SK-N-SH (cell line): ENCODE measurements around the gene PXDN. TPM values are rescaled to one million over a fixed set of nuclear protein-coding genes. Genes with fewer than 3 reads are reported as not detected.

Source experiments
- CTCF ChIA-PET: fragments of 300-600, 350-600 bp; formaldehyde crosslinking; extraction: SDS; loops from one replicate; lab custom pipeline; 2021; lab: Yijun Ruan, JAX
- POLR2A ChIA-PET: fragments of 350-600 bp; sonication (Branson Sonifier 250); formaldehyde crosslinking; extraction: SDS; loops from one replicate; lab custom pipeline; 2020; ENCODE audit warnings: antibody characterized with exemption, inconsistent platforms; lab: Yijun Ruan, JAX
- DNase-seq: peaks from one replicate; pipeline ENCODE4 v3.0.0; 2012
- H2AFZ ChIP-seq: fragments of 200-600 bp; sonication (generic); 2 replicates; pipeline ENCODE4 v1.8.1; 2016; ENCODE audit warnings: antibody characterized with exemption, mild to moderate bottlenecking, low read depth
- H3F3A ChIP-seq: fragments of 200-600 bp; sonication (generic); replicated peaks from 2 replicates; pipeline ENCODE3; 2016; ENCODE audit warnings: antibody characterized with exemption, mild to moderate bottlenecking; ENCODE audit not compliant: insufficient read depth
- H3K27ac ChIP-seq, 2 experiments: fragments of 200-500 bp in 1 of 2; fragments of 200-600 bp in 1 of 2; sonication (Bioruptor generic) in 1 of 2; sonication (generic), shearing (Covaris generic) in 1 of 2; 2 replicates each; pipeline versions ENCODE4 v1.5.1 to v1.6.1; 2014 to 2016; ENCODE audit warnings: low read depth in 2 of 2, inconsistent platforms in 1 of 2, low read length in 1 of 2, mild to moderate bottlenecking in 1 of 2, mixed read lengths in 1 of 2
- H3K27me3 ChIP-seq: fragments of 200-600 bp; sonication (generic), shearing (Covaris generic); 2 replicates; pipeline ENCODE4 v1.6.1; 2016; ENCODE audit warnings: mixed run types; ENCODE audit not compliant: insufficient read depth
- H3K36me3 ChIP-seq, 2 experiments: fragments of 200-500 bp in 1 of 2; fragments of 200-600 bp in 1 of 2; sonication (Bioruptor generic) in 1 of 2; sonication (generic) in 1 of 2; replicated peaks in 1 of 2; 2 replicates each; pipeline versions ENCODE3 to v1.5.1; 2014 to 2016; ENCODE audit warnings: low read length in 1 of 2, mild to moderate bottlenecking in 1 of 2; ENCODE audit not compliant: insufficient read depth in 2 of 2, control insufficient read depth in 1 of 2
- H3K4me1 ChIP-seq, 2 experiments: fragments of 200-500 bp in 1 of 2; fragments of 200-600 bp in 1 of 2; sonication (Bioruptor generic) in 1 of 2; sonication (generic), shearing (Covaris generic) in 1 of 2; 2 replicates each; pipeline versions ENCODE4 v1.5.1 to v1.6.1; 2014 to 2016; ENCODE audit warnings: low read depth in 1 of 2, low read length in 1 of 2, mixed run types in 1 of 2; ENCODE audit not compliant: insufficient read depth in 2 of 2, control insufficient read depth in 1 of 2
- H3K4me2 ChIP-seq: fragments of 200-600 bp; sonication (generic), shearing (Covaris generic); 2 replicates; pipeline ENCODE4 v1.6.1; 2017; ENCODE audit warnings: mixed run types
- H3K4me3 ChIP-seq, 2 experiments: fragments of 200-500 bp in 1 of 2; fragments of 200-600 bp in 1 of 2; sonication (Bioruptor generic) in 1 of 2; sonication (generic), shearing (Covaris generic) in 1 of 2; 2 replicates each; pipeline versions ENCODE4 v1.5.1 to v1.8.1; 2014 to 2016; ENCODE audit warnings: low read depth in 2 of 2, inconsistent platforms in 1 of 2, low read length in 1 of 2, mild to moderate bottlenecking in 1 of 2, mixed read lengths in 1 of 2, moderate library complexity in 1 of 2
- H3K79me2 ChIP-seq: fragments of 200-600 bp; sonication (generic); 2 replicates; pipeline ENCODE4 v1.8.1; 2017; ENCODE audit warnings: mild to moderate bottlenecking; ENCODE audit not compliant: insufficient read depth
- H3K9ac ChIP-seq: fragments of 200-600 bp; sonication (generic); 2 replicates; pipeline ENCODE4 v1.6.1; 2017; ENCODE audit warnings: mixed run types
- H3K9me2 ChIP-seq: fragments of 200-600 bp; sonication (generic); 2 replicates; pipeline ENCODE4 v1.6.1; 2017; ENCODE audit warnings: mixed run types
- H3K9me3 ChIP-seq: fragments of 200-600 bp; sonication (generic); 2 replicates; pipeline ENCODE4 v1.6.1; 2017; ENCODE audit warnings: mixed run types, mild to moderate bottlenecking, moderate library complexity
- H4K20me1 ChIP-seq: fragments of 200-600 bp; sonication (generic); 2 replicates; pipeline ENCODE4 v1.6.1; 2017; ENCODE audit warnings: mild to moderate bottlenecking, mixed run types; ENCODE audit not compliant: insufficient read depth
- CHD2 ChIP-seq: fragments of 150-350 bp; IDR thresholded peaks from 2 replicates; pipeline ENCODE4 v1.6.1; 2018; ENCODE audit warnings: low read length; ENCODE audit not compliant: partially characterized antibody
- CTCF ChIP-seq: fragments of 200-600 bp; sonication (generic); IDR thresholded peaks from 2 replicates; pipeline ENCODE4 v1.6.1; 2017; ENCODE audit warnings: antibody characterized with exemption, mild to moderate bottlenecking, moderate library complexity
- EP300 ChIP-seq, 2 experiments: IDR thresholded peaks; 2 replicates each; pipeline versions ENCODE4 v1.4.0 to v1.6.1; 2012; ENCODE audit warnings: borderline replicate concordance in 1 of 2, low read depth in 1 of 2, low read length in 1 of 2
- GATA2 ChIP-seq: sonication (generic); formaldehyde crosslinking; IDR thresholded peaks from 2 replicates; pipeline ENCODE4 v1.5.0; 2020; ENCODE audit warnings: mild to moderate bottlenecking, missing genetic modification reagents
- IRF3 ChIP-seq: fragments of 150-350 bp; IDR thresholded peaks from 2 replicates; pipeline ENCODE4 v1.6.1; 2016; ENCODE audit warnings: mild to moderate bottlenecking, low read depth, low read length
- JUND ChIP-seq: IDR thresholded peaks from 2 replicates; pipeline ENCODE4 v1.4.0; 2012
- MEF2A ChIP-seq: IDR thresholded peaks from 2 replicates; pipeline ENCODE4 v1.4.0; 2012; ENCODE audit warnings: low read depth, borderline replicate concordance
- NFIC ChIP-seq: IDR thresholded peaks from 2 replicates; pipeline ENCODE4 v1.4.0; 2012; ENCODE audit warnings: borderline replicate concordance
- PBX3 ChIP-seq: IDR thresholded peaks from 2 replicates; pipeline ENCODE4; 2012
- POLR2AphosphoS5 ChIP-seq: IDR thresholded peaks from 2 replicates; pipeline ENCODE4 v1.6.1; 2012; ENCODE audit warnings: low read depth, low read length
- RAD21 ChIP-seq: IDR thresholded peaks from 2 replicates; pipeline ENCODE4 v1.6.1; 2012; ENCODE audit warnings: mild to moderate bottlenecking, low read length
- RCOR1 ChIP-seq: fragments of 150-350 bp; IDR thresholded peaks from 2 replicates; pipeline ENCODE4 v1.6.1; 2017; ENCODE audit warnings: antibody characterized with exemption, low read length
- USF2 ChIP-seq: fragments of 150-350 bp; IDR thresholded peaks from 2 replicates; pipeline ENCODE4 v1.6.1; 2017; ENCODE audit warnings: antibody characterized with exemption, low read length, low read depth, borderline replicate concordance
- WGBS: methylation state at CpG from one replicate; pipeline ENCODE4 v1.1.6; 2017; ENCODE audit warnings: low lambda C conversion rate; 5-methylcytosine and 5-hydroxymethylcytosine counted together
- polyA plus RNA-seq, 3 experiments: library from polyadenylated mRNA; depleted of rRNA; stranded (reverse); fragments of >200 nt; gene quantifications; 2 replicates each; pipeline ENCODE4 v1.2.3, GENCODE V29; 2012

The PXDN gene
- polyA plus RNA-seq, 1 of the 3 experiments (the other 2 are of a cell fraction), result 146 TPM

- Histone ChIP-seq H3K9ac (no peak overlapping the region), H3K27ac (no peak overlapping the region), H3K4me1 (peaks cover 0 to 20% of the 10 kb centered on the region in 2 experiments; a peak in 1 of 4 replicates), H3K36me3 (no peaks in the 10 kb centered on the region), H3K4me3 (no peak overlapping the region), H3F3A (no peaks in the 10 kb centered on the region), H3K27me3 (no peaks in the 10 kb centered on the region), H3K9me3 (no peaks in the 10 kb centered on the region), H3K4me2 (no peak overlapping the region), H3K9me2 (no peaks in the 10 kb centered on the region), H2AFZ (no peak overlapping the region), H4K20me1 (no peaks in the 10 kb centered on the region), H3K79me2 (no peaks in the 10 kb centered on the region)
- ChIA-PET POLR2A (no interaction called here), CTCF (interaction anchor here (1.0 kb wide), 2 partner anchors 13 to 14 kb away, joined by 3 to 4 read pairs; no protein-coding TSS in a partner anchor)
- WGBS, result 80% methylated on average over 9 of the region's 10 CpGs
- no peak for TF ChIP-seq IRF3
- TF ChIP-seq RAD21, result no peak
- no peak for TF ChIP-seq RCOR1
- no peak for TF ChIP-seq MEF2A
- TF ChIP-seq NFIC, result no peak
- no peak for TF ChIP-seq USF2
- no peak for TF ChIP-seq JUND
- TF ChIP-seq CHD2, result no peak
- no peak for TF ChIP-seq POLR2AphosphoS5
- no peak for DNase-seq
These were observed 124.8 kb downstream of the PXDN start for GRCh38 chr2:1619556-1619955.

- Histone ChIP-seq H3K4me1 (peaks cover 0 to 20% of the 10 kb centered on the region in 2 experiments; a peak in 1 of 4 replicates), H3K36me3 (no peaks in the 10 kb centered on the region), H3K9me2 (no peaks in the 10 kb centered on the region), H3K9me3 (no peaks in the 10 kb centered on the region), H3K4me3 (no peak overlapping the region), H4K20me1 (no peaks in the 10 kb centered on the region), H3K79me2 (no peaks in the 10 kb centered on the region), H3K4me2 (no peak overlapping the region), H3K9ac (no peak overlapping the region), H2AFZ (no peak overlapping the region), H3K27ac (no peak overlapping the region), H3K27me3 (no peaks in the 10 kb centered on the region), H3F3A (no peaks in the 10 kb centered on the region)
- ChIA-PET CTCF (interaction anchor here (1.0 kb wide), 1 partner anchor 13 kb away, joined by 4 read pairs; no protein-coding TSS in a partner anchor), POLR2A (no interaction called here)
- no peak for TF ChIP-seq PBX3
- TF ChIP-seq CTCF, result no peak
- TF ChIP-seq EP300 (IDR thresholded peaks at IDR 0.05; ENCODE audit: borderline replicate concordance in 1 of 2, low read depth in 1 of 2, low read length in 1 of 2), result no peak
- no peak for TF ChIP-seq GATA2 (CRISPR knock-in tag)
- no peak for TF ChIP-seq POLR2AphosphoS5
- no peak for TF ChIP-seq RCOR1
- no peak for TF ChIP-seq RAD21
- no peak for DNase-seq
- 100% methylated on average over 1 of the region's 3 CpGs for WGBS
These were observed 125.3 kb downstream of the PXDN start for GRCh38 chr2:1618974-1619373.
